ENCODE results near the gene MROH2A.

Gene MROH2A

GRCh38 chr2:233823731-233824121 lies 45.6 kb downstream of the MROH2A start:
- Histone ChIP-seq H3K4me3 (no peak overlapping the region), H3K4me1 (no peaks in the 10 kb centered on the region), H3K27ac (no peak overlapping the region), H3K9me3 (peaks cover 0 to 10% (median 0%) of the 10 kb centered on the region in 3 donors), H3K36me3 (no peaks in the 10 kb centered on the region), H3K27me3 (peaks cover 0 to 2% of the 10 kb centered on the region in 2 donors)
- intact Hi-C loops (cut with DNase I; ENCODE audit: low total_unique reads), result no loop called here
- peak; percentile 7 to 60 for DNase-seq
- TF ChIP-seq, protein P1, sequence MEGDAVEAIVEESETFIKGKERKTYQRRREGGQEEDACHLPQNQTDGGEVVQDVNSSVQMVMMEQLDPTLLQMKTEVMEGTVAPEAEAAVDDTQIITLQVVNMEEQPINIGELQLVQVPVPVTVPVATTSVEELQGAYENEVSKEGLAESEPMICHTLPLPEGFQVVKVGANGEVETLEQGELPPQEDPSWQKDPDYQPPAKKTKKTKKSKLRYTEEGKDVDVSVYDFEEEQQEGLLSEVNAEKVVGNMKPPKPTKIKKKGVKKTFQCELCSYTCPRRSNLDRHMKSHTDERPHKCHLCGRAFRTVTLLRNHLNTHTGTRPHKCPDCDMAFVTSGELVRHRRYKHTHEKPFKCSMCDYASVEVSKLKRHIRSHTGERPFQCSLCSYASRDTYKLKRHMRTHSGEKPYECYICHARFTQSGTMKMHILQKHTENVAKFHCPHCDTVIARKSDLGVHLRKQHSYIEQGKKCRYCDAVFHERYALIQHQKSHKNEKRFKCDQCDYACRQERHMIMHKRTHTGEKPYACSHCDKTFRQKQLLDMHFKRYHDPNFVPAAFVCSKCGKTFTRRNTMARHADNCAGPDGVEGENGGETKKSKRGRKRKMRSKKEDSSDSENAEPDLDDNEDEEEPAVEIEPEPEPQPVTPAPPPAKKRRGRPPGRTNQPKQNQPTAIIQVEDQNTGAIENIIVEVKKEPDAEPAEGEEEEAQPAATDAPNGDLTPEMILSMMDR (IDR thresholded peaks at IDR 0.05), result no peak

GRCh38 chr2:233824373-233824772 lies 46.2 kb downstream of the MROH2A start:
- TF ChIP-seq, protein P1 (IDR thresholded peaks at IDR 0.05), result no peak
- peaks cover 0 to 3% of the 10 kb centered on the region in 2 donors for H3K27me3 ChIP-seq
- H3K4me1 ChIP-seq, result no peaks in the 10 kb centered on the region
- no peak overlapping the region for H3K4me3 ChIP-seq
- H3K9me3 ChIP-seq, result peaks cover 0 to 10% (median 0%) of the 10 kb centered on the region in 3 donors
- DNase-seq, result no peak
- intact Hi-C loops (cut with DNase I; ENCODE audit: low total_unique reads), result no loop called here
- H3K36me3 ChIP-seq, result no peaks in the 10 kb centered on the region
- no peak overlapping the region for H3K27ac ChIP-seq

DNA sequence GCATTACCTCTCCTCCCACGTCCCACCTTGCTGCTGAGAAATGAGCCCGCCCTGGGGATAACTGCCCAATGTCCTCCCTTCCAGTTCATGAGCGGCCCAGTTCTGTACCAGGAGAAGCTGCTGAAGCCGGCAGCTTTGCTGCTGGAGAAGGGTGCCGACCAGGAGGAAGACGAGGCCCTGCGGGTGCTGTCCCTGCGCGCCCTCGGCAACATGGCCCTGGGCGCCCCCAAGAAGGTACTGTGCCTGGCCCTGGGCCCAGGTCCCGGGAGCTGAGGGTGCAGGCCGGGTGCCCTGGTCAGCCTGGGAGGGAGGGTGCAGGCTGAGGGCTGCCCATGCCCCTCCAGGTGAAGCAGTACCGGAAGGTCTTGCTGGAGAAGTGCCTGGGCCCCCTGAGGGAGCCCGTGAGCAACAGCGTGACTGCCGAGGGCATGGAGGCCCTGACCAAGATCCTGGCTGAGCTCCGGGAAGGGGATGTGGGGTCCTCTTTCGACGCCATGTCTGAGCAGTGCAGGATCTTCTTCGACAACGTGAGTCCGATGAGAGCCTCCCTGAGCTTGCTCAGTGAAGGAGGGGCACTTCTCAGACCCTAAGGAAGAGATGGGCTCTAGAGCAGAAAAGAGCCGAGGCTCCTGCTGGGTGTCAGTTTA lies 50.5 kb downstream of the MROH2A start:
- peaks cover 0 to 10% (median 0%) of the 10 kb centered on the region in 3 donors for H3K9me3 ChIP-seq
- TF ChIP-seq, protein P1 (IDR thresholded peaks at IDR 0.05), result no peak
- H3K27ac ChIP-seq, result no peak overlapping the region
- intact Hi-C loops (cut with DNase I; ENCODE audit: low total_unique reads), result no loop called here
- H3K36me3 ChIP-seq, result no peaks in the 10 kb centered on the region
- H3K4me1 ChIP-seq, result no peaks in the 10 kb centered on the region
- H3K27me3 ChIP-seq, result peaks cover 0 to 3% of the 10 kb centered on the region in 2 donors
- peak; percentile 12 to 37 for DNase-seq
- no peak overlapping the region for H3K4me3 ChIP-seq

GRCh38 chr2:233829193-233830110 lies 51.3 kb downstream of the MROH2A start:
- peak in 1 of 2 donors; percentile 28 for DNase-seq
- TF ChIP-seq, protein P1 (IDR thresholded peaks at IDR 0.05), result no peak
- Histone ChIP-seq H3K27me3 (peaks cover 0 to 3% of the 10 kb centered on the region in 2 donors), H3K4me3 (no peak overlapping the region), H3K27ac (no peak overlapping the region), H3K36me3 (no peaks in the 10 kb centered on the region), H3K9me3 (peaks cover 0 to 10% (median 0%) of the 10 kb centered on the region in 3 donors), H3K4me1 (no peaks in the 10 kb centered on the region)
- intact Hi-C loops (cut with DNase I; ENCODE audit: low total_unique reads), result no loop called here

DNA sequence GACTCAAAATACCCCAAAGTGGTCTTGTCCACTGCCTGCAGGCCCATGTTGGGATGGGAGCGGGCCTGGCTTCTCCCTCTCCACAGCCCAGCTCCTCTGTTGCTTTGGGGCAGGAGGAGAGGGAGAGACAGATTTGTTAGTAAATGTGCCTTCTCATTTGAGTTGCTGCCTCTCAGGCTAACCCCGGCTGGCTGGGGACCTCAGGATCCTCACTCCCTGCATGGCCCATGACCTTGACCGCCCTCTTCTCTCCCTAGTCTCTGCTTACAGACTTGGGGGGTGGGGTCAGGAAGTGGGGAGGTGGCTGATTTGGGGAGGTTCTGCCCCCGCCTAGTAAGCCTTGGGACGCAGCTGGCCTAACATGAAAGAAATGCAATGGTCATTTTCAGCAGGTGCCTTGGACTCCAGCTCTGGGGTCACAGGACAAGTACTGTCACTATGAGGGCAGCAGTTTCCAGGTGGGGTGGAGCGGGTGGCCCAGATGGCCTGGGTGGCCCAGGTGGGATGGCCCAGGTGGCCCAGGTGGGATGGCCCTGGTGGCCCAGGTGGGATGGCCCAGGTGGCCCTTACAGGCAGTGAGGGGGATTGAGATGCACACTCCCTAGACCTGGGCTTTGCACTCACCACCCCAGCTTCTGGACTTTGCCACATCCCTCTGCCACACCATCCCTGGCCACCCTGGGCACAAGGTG lies 52.1 kb downstream of the MROH2A start:
- no peak overlapping the region for H3K27ac ChIP-seq
- TF ChIP-seq, protein P1 (IDR thresholded peaks at IDR 0.05), result no peak
- no peak overlapping the region for H3K4me3 ChIP-seq
- peaks cover 0 to 3% of the 10 kb centered on the region in 2 donors for H3K27me3 ChIP-seq
- H3K36me3 ChIP-seq, result no peaks in the 10 kb centered on the region
- peaks cover 0 to 10% (median 0%) of the 10 kb centered on the region in 3 donors for H3K9me3 ChIP-seq
- DNase-seq, result peak in 1 of 2 donors; percentile 60
- H3K4me1 ChIP-seq, result no peaks in the 10 kb centered on the region
- intact Hi-C loops (cut with DNase I; ENCODE audit: low total_unique reads), result no loop called here

Measured in tibial artery (tissue), 4 donors.